ENCODE data around the gene LRCOL1.

Gene LRCOL1

GRCh38 chr12:132610051-132610759 lies at the start of gene LRCOL1:
Gene LRCOL1 (minus strand): TSS chr12:132610582. CDS start chr12:132606251, 4,331 bp downstream.
- TF ChIP-seq JUND (IDR thresholded peaks at IDR 0.05; ENCODE audit: low read depth) = no peak
- in situ Hi-C loops (cut with HindIII; ENCODE audit: low pct_unique_long_range_greater_than_20kb, low sequenced_read_pairs) = no loop called here
- no peak for DNase-seq (ENCODE audit: low read depth in 1 of 2, low spot score in 1 of 2)

- in situ Hi-C loops (cut with HindIII; ENCODE audit: low pct_unique_long_range_greater_than_20kb, low sequenced_read_pairs) = no loop called here
- no peak for TF ChIP-seq JUND (IDR thresholded peaks at IDR 0.05; ENCODE audit: low read depth)
- no peak for DNase-seq (ENCODE audit: low read depth in 1 of 2, low spot score in 1 of 2)
These were observed 49.7 kb upstream of the LRCOL1 start for GRCh38 chr12:132660052-132660451.

- in situ Hi-C loops (cut with HindIII; ENCODE audit: low pct_unique_long_range_greater_than_20kb, low sequenced_read_pairs) = no loop called here
- DNase-seq (ENCODE audit: low read depth in 1 of 2, low spot score in 1 of 2) = no peak
- no peak for TF ChIP-seq JUND (IDR thresholded peaks at IDR 0.05; ENCODE audit: low read depth)
These were observed 48.8 kb upstream of the LRCOL1 start for GRCh38 chr12:132659146-132659545.

GRCh38 chr12:132658149-132658894 lies 47.9 kb upstream of the LRCOL1 start:
- DNase-seq (ENCODE audit: low read depth in 1 of 2, low spot score in 1 of 2) = no peak
- no peak for TF ChIP-seq JUND (IDR thresholded peaks at IDR 0.05; ENCODE audit: low read depth)
- in situ Hi-C loops (cut with HindIII; ENCODE audit: low pct_unique_long_range_greater_than_20kb, low sequenced_read_pairs) = no loop called here

GRCh38 chr12:132657004-132657727 lies 46.8 kb upstream of the LRCOL1 start:
- in situ Hi-C loops (cut with HindIII; ENCODE audit: low pct_unique_long_range_greater_than_20kb, low sequenced_read_pairs) = no loop called here
- DNase-seq (ENCODE audit: low read depth in 1 of 2, low spot score in 1 of 2) = peak; percentile 34 to 44
- no peak for TF ChIP-seq JUND (IDR thresholded peaks at IDR 0.05; ENCODE audit: low read depth)

GRCh38 chr12:132653567-132654290 lies 43.3 kb upstream of the LRCOL1 start:
- in situ Hi-C loops (cut with HindIII; ENCODE audit: low pct_unique_long_range_greater_than_20kb, low sequenced_read_pairs) = no loop called here
- no peak for TF ChIP-seq JUND (IDR thresholded peaks at IDR 0.05; ENCODE audit: low read depth)
- no peak for DNase-seq (ENCODE audit: low read depth in 1 of 2, low spot score in 1 of 2)

GRCh38 chr12:132651444-132652100 lies 41.2 kb upstream of the LRCOL1 start:
- no peak for DNase-seq (ENCODE audit: low read depth in 1 of 2, low spot score in 1 of 2)
- in situ Hi-C loops (cut with HindIII; ENCODE audit: low pct_unique_long_range_greater_than_20kb, low sequenced_read_pairs) = no loop called here
- no peak for TF ChIP-seq JUND (IDR thresholded peaks at IDR 0.05; ENCODE audit: low read depth)

GRCh38 chr12:132649226-132649945 lies 39.0 kb upstream of the LRCOL1 start:
- no peak for TF ChIP-seq JUND (IDR thresholded peaks at IDR 0.05; ENCODE audit: low read depth)
- in situ Hi-C loops (cut with HindIII; ENCODE audit: low pct_unique_long_range_greater_than_20kb, low sequenced_read_pairs) = no loop called here
- no peak for DNase-seq (ENCODE audit: low read depth in 1 of 2, low spot score in 1 of 2)

GRCh38 chr12:132648616-132649225 lies 38.3 kb upstream of the LRCOL1 start:
- no peak for DNase-seq (ENCODE audit: low read depth in 1 of 2, low spot score in 1 of 2)
- no peak for TF ChIP-seq JUND (IDR thresholded peaks at IDR 0.05; ENCODE audit: low read depth)
- in situ Hi-C loops (cut with HindIII; ENCODE audit: low pct_unique_long_range_greater_than_20kb, low sequenced_read_pairs) = no loop called here

- TF ChIP-seq JUND (IDR thresholded peaks at IDR 0.05; ENCODE audit: low read depth) = no peak
- DNase-seq (ENCODE audit: low read depth in 1 of 2, low spot score in 1 of 2) = no peak
- in situ Hi-C loops (cut with HindIII; ENCODE audit: low pct_unique_long_range_greater_than_20kb, low sequenced_read_pairs) = no loop called here
These were observed 37.5 kb upstream of the LRCOL1 start for GRCh38 chr12:132647858-132648257.

- in situ Hi-C loops (cut with HindIII; ENCODE audit: low pct_unique_long_range_greater_than_20kb, low sequenced_read_pairs) = no loop called here
- no peak for DNase-seq (ENCODE audit: low read depth in 1 of 2, low spot score in 1 of 2)
- TF ChIP-seq JUND (IDR thresholded peaks at IDR 0.05; ENCODE audit: low read depth) = no peak
These were observed 36.5 kb upstream of the LRCOL1 start for GRCh38 chr12:132646850-132647249.
